CD8-positive, alpha-beta memory T cell (primary cell): ENCODE data around the gene BRD8. TPM values are rescaled to one million over a fixed set of nuclear protein-coding genes. Genes with fewer than 3 reads are reported as not detected.

Source experiments
- CTCF ChIA-PET: fragments of 350-600 bp; sonication (Branson Sonifier 250); formaldehyde crosslinking; loops from one replicate; lab custom pipeline; 2021; ENCODE audit warnings: antibody characterized with exemption; lab: Charles Lee
- POLR2A ChIA-PET: fragments of 350-600 bp; sonication (Branson Sonifier 250); formaldehyde crosslinking; loops from one replicate; lab custom pipeline; 2021; ENCODE audit warnings: antibody characterized with exemption; lab: Charles Lee
- DNase-seq, 5 donors: peaks; one replicate each; pipeline versions ENCODE4 v3.0.0 to v3.0.0-alpha.2; 2020 to 2022; ENCODE audit warnings: mixed read lengths in 1 of 5
- H3K27ac ChIP-seq: one replicate; pipeline ENCODE4 v1.7.0; 2013; ENCODE audit warnings: low read depth, mild to moderate bottlenecking, low read length, moderate library complexity
- H3K27me3 ChIP-seq: 2 replicates; pipeline ENCODE4 v1.7.0; 2013; ENCODE audit warnings: low read length, mild to moderate bottlenecking; ENCODE audit not compliant: insufficient read depth, poor library complexity, severe bottlenecking
- H3K36me3 ChIP-seq: 2 replicates; pipeline ENCODE4 v1.7.0; 2013; ENCODE audit warnings: mild to moderate bottlenecking, low read length, moderate library complexity; ENCODE audit not compliant: insufficient read depth
- H3K4me1 ChIP-seq: 2 replicates; pipeline ENCODE4 v1.7.0; 2013; ENCODE audit warnings: mild to moderate bottlenecking, low read length, moderate library complexity; ENCODE audit not compliant: insufficient read depth
- H3K4me3 ChIP-seq: 2 replicates; pipeline ENCODE4 v1.7.0; 2013; ENCODE audit warnings: mild to moderate bottlenecking, low read length
- H3K9me3 ChIP-seq: 2 replicates; pipeline ENCODE4 v1.7.0; 2013; ENCODE audit warnings: mild to moderate bottlenecking, low read length
- H3K27ac Mint-ChIP-seq, 8 donors: one replicate each; pipeline ENCODE4 v1.8.0; 2020 to 2021; ENCODE audit warnings: mixed read lengths in 8 of 8, mild to moderate bottlenecking in 6 of 8, inconsistent platforms in 3 of 8, moderate library complexity in 3 of 8
- H3K27me3 Mint-ChIP-seq, 2 donors: one replicate each; pipeline ENCODE4 v1.8.0; 2020 to 2021; ENCODE audit warnings: mixed read lengths in 2 of 2, mild to moderate bottlenecking in 1 of 2, moderate library complexity in 1 of 2
- H3K36me3 Mint-ChIP-seq, 3 donors: one replicate each; pipeline ENCODE4 v1.8.0; 2020 to 2021; ENCODE audit warnings: mixed read lengths in 3 of 3, inconsistent platforms in 1 of 3, mild to moderate bottlenecking in 1 of 3
- H3K4me1 Mint-ChIP-seq, 3 donors: one replicate each; pipeline ENCODE4 v1.8.0; 2020 to 2021; ENCODE audit warnings: mixed read lengths in 3 of 3, inconsistent platforms in 1 of 3, mild to moderate bottlenecking in 1 of 3
- H3K4me3 Mint-ChIP-seq, 7 donors: one replicate each; pipeline ENCODE4 v1.8.0; 2020 to 2021; ENCODE audit warnings: mixed read lengths in 7 of 7, mild to moderate bottlenecking in 6 of 7, moderate library complexity in 4 of 7, inconsistent platforms in 2 of 7
- H3K9me3 Mint-ChIP-seq, 5 donors: one replicate each; pipeline ENCODE4 v1.8.0; 2020 to 2022; ENCODE audit warnings: mixed read lengths in 5 of 5, mild to moderate bottlenecking in 3 of 5, moderate library complexity in 2 of 5, inconsistent platforms in 1 of 5
- polyA plus RNA-seq: library from polyadenylated mRNA; unstranded; fragments of 300-500 nt; fragmentation: Illumina TruSeq; gene quantifications from one replicate; pipeline ENCODE4 v1.2.3, GENCODE V29; 2021
- total RNA-seq, 2 experiments: library from RNA; stranded (reverse); gene quantifications; one replicate each; pipeline ENCODE4 v1.2.3, GENCODE V29; 2021

BRD8 gene
- total and polyA plus RNA-seq, 3 experiments from 2014 or later: 23.2 to 64.8 (median 62.6) TPM

DNA sequence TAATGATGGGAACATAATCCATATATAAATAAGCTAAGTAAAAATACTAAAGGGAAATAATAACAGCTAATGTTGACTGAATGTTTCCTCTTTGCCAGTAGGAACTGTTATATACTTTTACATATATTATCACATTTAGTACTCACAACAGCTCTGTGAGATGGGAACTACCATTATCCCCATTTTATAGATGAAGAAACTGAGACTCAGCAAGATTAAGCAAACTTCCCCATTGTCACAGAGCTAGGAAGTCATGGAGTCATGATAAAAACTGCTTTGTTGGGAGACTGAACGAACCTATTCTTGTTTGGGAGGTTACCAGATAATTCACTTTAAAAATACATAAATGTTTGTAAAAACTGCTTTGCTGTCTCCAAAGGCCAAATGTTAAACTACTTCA, 71.2 kb downstream of the BRD8 start:
- Histone ChIP-seq H3K4me3 (no peak overlapping the region), H3K4me1 (no peaks in the 10 kb centered on the region), H3K27ac (no peak overlapping the region), H3K27me3 (no peaks in the 10 kb centered on the region), H3K9me3 (no peaks in the 10 kb centered on the region), H3K36me3 (no peaks in the 10 kb centered on the region)
- Mint-ChIP-seq H3K4me3 (no peak overlapping the region), H3K36me3 (no peaks in the 10 kb centered on the region), H3K27ac (no peak overlapping the region), H3K27me3 (peaks cover 11 to 17% of the 10 kb centered on the region in 2 donors), H3K9me3 (no peaks in the 10 kb centered on the region), H3K4me1 (no peaks in the 10 kb centered on the region)
- CTCF ChIA-PET: no interaction called here
- DNase-seq: no peak
- POLR2A ChIA-PET: no interaction called here

DNA sequence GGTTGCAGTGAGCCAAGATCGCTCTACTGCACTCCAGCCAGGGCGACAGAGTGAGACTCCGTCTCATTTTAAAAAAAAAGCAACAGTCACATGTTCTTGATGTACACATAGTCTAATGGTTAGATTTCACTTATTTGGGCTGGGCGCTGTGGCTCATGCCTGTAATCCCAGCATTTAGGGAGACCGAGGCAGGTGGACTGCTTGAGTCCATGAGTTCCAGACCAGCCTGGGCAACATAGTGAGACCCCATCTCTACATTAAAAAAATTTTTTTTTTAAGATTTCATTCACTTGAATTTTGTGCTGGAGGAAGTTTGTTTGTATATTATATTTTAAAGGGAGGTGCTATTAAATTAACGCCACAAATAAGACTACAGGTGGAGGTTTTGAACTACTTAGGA, 72.7 kb downstream of the BRD8 start:
- H3K36me3 Mint-ChIP-seq: no peaks in the 10 kb centered on the region
- Histone ChIP-seq H3K27ac (no peak overlapping the region), H3K4me3 (no peak overlapping the region), H3K9me3 (no peaks in the 10 kb centered on the region), H3K4me1 (no peaks in the 10 kb centered on the region), H3K36me3 (no peaks in the 10 kb centered on the region), H3K27me3 (no peaks in the 10 kb centered on the region)
- no peaks in the 10 kb centered on the region for H3K4me1 Mint-ChIP-seq
- ChIA-PET POLR2A (no interaction called here), CTCF (no interaction called here)
- no peak overlapping the region for H3K27ac Mint-ChIP-seq
- no peaks in the 10 kb centered on the region for H3K9me3 Mint-ChIP-seq
- no peak for DNase-seq
- no peak overlapping the region for H3K4me3 Mint-ChIP-seq
- peaks cover 12 to 13% of the 10 kb centered on the region in 2 donors for H3K27me3 Mint-ChIP-seq

DNA sequence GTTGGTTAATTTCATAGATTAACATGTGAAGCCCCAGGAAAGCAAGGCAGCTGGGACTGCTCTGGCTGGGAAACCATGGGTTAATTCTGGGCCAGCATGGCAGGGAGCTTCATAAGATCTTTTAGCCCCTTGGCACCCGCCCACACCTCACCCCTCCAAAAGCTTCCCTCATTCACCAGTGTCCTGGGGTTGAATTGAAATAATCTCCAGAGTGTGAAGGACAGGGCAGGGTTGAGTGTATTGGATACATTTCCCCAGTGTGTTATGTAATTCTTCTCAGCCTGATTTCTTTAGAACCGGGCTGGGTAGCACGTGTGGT, 75.2 kb downstream of the BRD8 start:
- Mint-ChIP-seq H3K9me3 (no peaks in the 10 kb centered on the region), H3K27ac (no peak overlapping the region), H3K4me1 (no peaks in the 10 kb centered on the region), H3K4me3 (no peak overlapping the region), H3K36me3 (no peaks in the 10 kb centered on the region), H3K27me3 (peaks cover 14 to 21% of the 10 kb centered on the region in 2 donors)
- DNase-seq: no peak
- Histone ChIP-seq H3K27ac (no peak overlapping the region), H3K4me1 (no peaks in the 10 kb centered on the region), H3K9me3 (no peaks in the 10 kb centered on the region), H3K4me3 (no peak overlapping the region), H3K36me3 (no peaks in the 10 kb centered on the region), H3K27me3 (no peaks in the 10 kb centered on the region)
- POLR2A ChIA-PET: interaction anchor here (0.7 kb wide), 1 partner anchor 14 kb away, joined by 3 read pairs; no protein-coding TSS in a partner anchor
- CTCF ChIA-PET: no interaction called here

DNA sequence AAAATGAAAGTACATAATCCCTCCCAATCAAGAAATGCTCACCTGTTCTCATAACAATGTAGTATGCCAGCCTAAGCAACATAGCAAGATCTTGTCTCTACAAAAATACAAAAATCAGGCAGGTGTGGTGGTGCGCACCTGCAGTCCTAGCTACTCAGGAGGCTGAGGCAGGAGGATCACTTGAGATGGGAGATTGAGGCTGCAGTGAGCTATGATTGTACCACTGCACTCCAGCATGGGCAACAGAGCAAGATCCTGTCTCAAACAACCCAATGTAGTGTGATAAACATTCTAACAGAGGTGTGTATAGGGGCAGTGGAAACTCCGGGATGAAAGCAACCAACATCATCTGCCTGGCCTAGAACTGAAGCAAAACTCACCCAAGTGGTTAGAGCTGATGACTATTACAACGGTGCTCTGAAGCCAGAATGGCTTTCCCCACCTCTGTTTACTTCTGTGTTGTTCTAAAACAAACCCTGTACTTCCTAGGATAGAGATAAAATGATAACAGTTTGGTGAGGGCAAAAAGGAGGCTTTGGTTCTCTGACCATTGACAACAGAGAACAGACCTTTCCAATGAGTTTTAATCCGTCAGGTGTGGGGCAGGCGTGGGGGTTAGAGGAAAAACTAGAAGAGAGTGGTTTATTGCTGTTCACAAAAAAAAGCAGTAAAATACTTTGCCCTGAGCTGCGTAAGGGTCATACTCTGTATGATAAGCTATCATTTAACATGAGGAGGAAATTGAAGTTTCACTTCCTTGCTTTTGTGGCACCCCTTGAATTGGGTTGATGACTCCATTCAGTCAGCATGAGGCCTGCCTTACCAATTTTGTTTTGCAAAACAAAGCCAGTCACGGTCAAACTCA, 75.7 kb downstream of the BRD8 start:
- H3K27me3 ChIP-seq: no peaks in the 10 kb centered on the region
- no peak for DNase-seq
- POLR2A ChIA-PET: no interaction called here
- Mint-ChIP-seq H3K27ac (no peak overlapping the region), H3K4me1 (no peaks in the 10 kb centered on the region), H3K36me3 (no peaks in the 10 kb centered on the region), H3K9me3 (no peaks in the 10 kb centered on the region), H3K27me3 (peaks cover 14 to 21% of the 10 kb centered on the region in 2 donors), H3K4me3 (no peak overlapping the region)
- H3K9me3 ChIP-seq: no peaks in the 10 kb centered on the region
- H3K4me1 ChIP-seq: no peaks in the 10 kb centered on the region
- H3K27ac ChIP-seq: no peak overlapping the region
- H3K4me3 ChIP-seq: no peak overlapping the region
- H3K36me3 ChIP-seq: no peaks in the 10 kb centered on the region
- CTCF ChIA-PET: no interaction called here

DNA sequence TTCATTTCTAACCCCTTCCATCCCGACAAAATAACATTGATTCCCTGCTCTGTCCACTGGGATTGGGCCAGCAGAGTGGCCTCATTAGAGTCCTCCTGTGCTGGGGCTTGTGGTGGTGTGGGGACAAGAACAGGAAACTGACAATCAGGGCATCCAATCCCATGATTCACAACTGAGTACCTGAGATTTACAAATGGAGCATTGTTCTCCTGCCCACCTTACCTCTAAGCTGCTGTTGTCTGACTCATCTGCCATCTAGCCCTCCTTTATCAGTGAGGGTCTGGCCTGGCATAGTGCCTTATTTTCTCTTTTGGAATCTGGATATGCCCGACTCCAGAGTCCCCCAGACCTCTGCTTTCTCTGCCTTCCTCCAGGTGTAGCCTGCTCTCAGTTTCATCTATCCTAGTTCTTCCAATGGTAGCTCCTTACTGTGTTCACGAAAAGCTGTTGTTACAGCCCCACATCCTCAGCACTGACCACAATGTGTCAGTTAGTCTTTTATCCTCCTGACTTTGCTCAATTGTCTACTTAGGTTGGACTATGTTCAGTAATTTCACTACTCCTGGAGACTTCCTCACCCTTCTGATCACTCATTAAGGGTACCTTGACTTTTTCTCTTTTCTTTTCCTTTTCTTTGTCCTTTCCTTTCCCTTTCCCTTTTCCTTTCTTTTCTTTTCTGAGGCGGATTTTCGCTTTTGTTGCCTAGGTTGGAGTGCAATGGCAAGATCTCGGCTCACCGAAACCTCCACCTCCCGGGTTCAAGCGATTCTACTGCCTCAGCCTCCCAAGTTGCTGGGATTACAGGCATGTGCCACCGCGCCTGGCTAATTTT, 81.2 kb downstream of the BRD8 start:
- Mint-ChIP-seq H3K27ac (peak overlapping the region in 1 of 8 donors; percentile 45), H3K4me1 (peaks cover 0 to 2% (median 0%) of the 10 kb centered on the region in 3 donors)

DNA sequence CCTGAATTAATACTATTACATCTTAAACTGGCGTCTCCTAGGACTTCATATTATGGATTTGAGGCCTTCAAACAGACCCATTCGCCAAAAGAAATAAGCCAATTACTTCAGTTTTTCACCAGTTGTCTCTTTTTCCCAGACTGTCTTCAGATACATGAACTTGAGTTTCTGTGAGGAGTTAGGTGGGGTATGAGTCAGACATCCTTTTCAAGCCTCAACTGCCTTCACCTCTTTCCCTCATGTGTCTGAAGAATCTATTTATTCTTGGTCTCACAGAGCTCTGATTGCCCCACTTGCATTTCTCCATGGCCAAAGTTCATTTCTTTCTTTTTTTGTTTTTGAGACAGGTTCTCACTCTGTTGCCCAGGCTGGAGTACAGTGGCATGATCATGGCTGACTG, 82.1 kb downstream of the BRD8 start:
- DNase-seq: no peak
- peaks cover 0 to 2% (median 0%) of the 10 kb centered on the region in 3 donors for H3K4me1 Mint-ChIP-seq
- H3K4me3 ChIP-seq: no peak overlapping the region
- no peaks in the 10 kb centered on the region for H3K9me3 ChIP-seq
- no peak overlapping the region for H3K4me3 Mint-ChIP-seq
- H3K27ac Mint-ChIP-seq: no peak overlapping the region
- no peaks in the 10 kb centered on the region for H3K36me3 ChIP-seq
- CTCF ChIA-PET: no interaction called here
- H3K9me3 Mint-ChIP-seq: no peaks in the 10 kb centered on the region
- no peak overlapping the region for H3K27ac ChIP-seq
- peaks cover 20 to 33% of the 10 kb centered on the region in 2 donors for H3K27me3 Mint-ChIP-seq
- peaks cover 31% of the 10 kb centered on the region for H3K4me1 ChIP-seq
- POLR2A ChIA-PET: no interaction called here
- H3K27me3 ChIP-seq: no peaks in the 10 kb centered on the region
- H3K36me3 Mint-ChIP-seq: no peaks in the 10 kb centered on the region

More for the DNA sequence above, 81.2 kb downstream of the BRD8 start:
- Histone ChIP-seq H3K9me3 (no peaks in the 10 kb centered on the region), H3K36me3 (no peaks in the 10 kb centered on the region), H3K4me3 (no peak overlapping the region), H3K4me1 (peaks cover 27% of the 10 kb centered on the region), H3K27me3 (no peaks in the 10 kb centered on the region), H3K27ac (no peak overlapping the region)
- Mint-ChIP-seq H3K36me3 (no peaks in the 10 kb centered on the region), H3K27me3 (peaks cover 20 to 28% of the 10 kb centered on the region in 2 donors), H3K9me3 (no peaks in the 10 kb centered on the region), H3K4me3 (no peak overlapping the region)
- CTCF ChIA-PET: interaction anchor here (0.6 to 0.8 kb wide), 2 partner anchors 17 to 19 kb away, joined by 3 read pairs; no protein-coding TSS in a partner anchor
- POLR2A ChIA-PET: no interaction called here
- no peak for DNase-seq

DNA sequence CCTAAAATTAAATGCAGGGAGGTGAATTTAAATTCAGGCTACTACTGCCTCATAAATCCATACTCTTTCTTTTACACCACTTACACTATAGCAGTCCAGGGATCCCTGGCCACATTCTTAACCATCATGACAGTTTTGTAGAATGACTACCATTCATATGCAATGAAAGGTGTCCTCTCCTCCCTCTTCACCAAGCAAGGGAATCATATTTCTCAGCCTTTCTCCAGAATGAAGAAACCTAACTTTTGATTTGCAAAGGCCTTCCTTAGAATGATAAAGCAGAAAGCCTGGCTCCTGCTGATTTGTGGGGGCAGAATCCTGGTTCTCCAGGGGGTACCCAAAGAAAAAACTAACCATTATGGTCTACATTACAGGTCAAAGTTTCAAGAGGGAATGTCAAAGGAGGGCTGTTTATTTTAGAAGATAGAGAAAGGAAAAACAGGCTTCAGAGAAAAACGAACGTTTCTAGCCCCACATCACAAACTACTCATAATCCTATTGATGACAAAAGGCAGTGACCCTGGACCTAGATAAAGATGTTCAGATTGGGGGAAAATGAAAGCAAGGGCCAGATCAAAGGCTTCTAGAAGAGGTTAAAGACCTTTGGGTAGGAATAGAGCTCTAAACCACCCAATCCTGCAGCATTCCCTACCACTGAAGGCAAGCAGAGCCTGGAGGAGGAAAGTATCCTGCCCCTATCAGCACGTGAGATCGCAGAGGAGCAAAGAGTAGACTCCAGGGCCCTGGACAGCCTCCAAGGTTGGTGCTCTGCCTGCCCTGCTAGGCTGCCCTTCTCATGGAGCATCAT, 83.1 kb downstream of the BRD8 start:
- CTCF ChIA-PET: no interaction called here

More for the DNA sequence above, 83.1 kb downstream of the BRD8 start:
- peaks cover 0 to 2% (median 0%) of the 10 kb centered on the region in 3 donors for H3K4me1 Mint-ChIP-seq
- H3K9me3 Mint-ChIP-seq: no peaks in the 10 kb centered on the region
- H3K36me3 Mint-ChIP-seq: no peaks in the 10 kb centered on the region
- H3K27me3 Mint-ChIP-seq: peaks cover 23 to 37% of the 10 kb centered on the region in 2 donors
- POLR2A ChIA-PET: no interaction called here
- no peak for DNase-seq
- no peaks in the 10 kb centered on the region for H3K36me3 ChIP-seq
- no peak overlapping the region for H3K4me3 Mint-ChIP-seq
- peaks cover 31% of the 10 kb centered on the region for H3K4me1 ChIP-seq
- peak overlapping the region in 1 of 8 donors; percentile 8 for H3K27ac Mint-ChIP-seq
- no peak overlapping the region for H3K4me3 ChIP-seq
- no peak overlapping the region for H3K27ac ChIP-seq
- no peaks in the 10 kb centered on the region for H3K27me3 ChIP-seq
- H3K9me3 ChIP-seq: no peaks in the 10 kb centered on the region
